HG03469 (cell line): ENCODE results near the gene CST11.

Source experiments
- ATAC-seq: cut with Tn5 transposase; IDR thresholded peaks from one replicate; pipeline ENCODE4 v1.9.1; 2021; ENCODE audit warnings: mild to moderate bottlenecking, moderate library complexity, moderate number of reproducible peaks; ENCODE audit not compliant: unreplicated experiment

CST11 gene

DNA sequence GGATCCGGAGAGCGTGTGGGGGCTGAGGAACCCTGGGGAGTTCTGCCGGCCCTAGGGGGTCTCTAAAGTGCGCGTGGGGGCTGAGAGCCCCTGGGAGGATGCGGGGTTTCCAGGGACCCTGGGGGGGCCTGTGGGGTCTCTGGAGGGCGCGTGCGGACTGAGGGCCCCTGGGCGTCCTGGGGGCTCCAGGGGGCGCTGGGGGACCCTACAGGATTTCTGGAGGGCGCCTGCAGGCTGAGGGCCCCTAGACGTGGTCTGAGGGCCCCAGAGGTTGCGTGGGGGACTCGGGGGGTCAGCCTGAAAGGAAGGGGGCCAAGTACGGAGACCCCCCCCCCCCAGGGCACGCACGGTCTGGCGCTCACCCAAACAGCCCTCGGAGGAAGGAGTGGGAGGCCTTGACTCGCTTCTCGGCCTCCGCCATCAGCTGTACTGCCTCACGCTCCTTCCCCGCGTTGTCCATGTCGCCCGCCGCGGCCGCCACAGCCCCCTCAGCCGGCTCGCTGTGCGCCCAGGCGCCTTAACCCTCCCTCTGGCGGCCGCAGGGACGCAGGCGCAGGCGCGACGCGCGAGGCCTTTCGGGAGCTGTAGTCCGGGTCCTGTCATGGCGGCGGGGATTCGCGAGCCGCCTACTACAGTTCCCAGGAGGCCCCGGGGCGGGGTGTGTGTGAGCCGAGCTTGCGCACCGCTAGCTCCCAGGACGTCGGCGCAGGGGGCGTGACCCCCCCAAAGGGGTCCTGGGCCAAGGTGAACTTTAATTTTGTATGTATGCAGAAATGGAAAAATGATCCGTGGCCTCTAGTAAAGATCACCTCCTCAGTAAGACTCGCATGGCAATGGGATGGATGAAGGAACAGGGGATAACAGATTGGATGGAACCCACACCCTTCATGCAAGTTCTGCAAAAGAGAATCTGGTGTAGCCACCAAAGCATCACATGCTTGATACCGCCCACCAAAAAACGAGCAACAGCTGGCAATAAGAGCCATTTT is 31.4 kb downstream of the CST11 start, which contains the start of gene NAPB:
NAPB (minus strand) TSS at position 546 of the 989 bp plus-strand sequence; CDS start at position 460, 86 bp downstream.
- peak; percentile 97 for ATAC-seq

DNA sequence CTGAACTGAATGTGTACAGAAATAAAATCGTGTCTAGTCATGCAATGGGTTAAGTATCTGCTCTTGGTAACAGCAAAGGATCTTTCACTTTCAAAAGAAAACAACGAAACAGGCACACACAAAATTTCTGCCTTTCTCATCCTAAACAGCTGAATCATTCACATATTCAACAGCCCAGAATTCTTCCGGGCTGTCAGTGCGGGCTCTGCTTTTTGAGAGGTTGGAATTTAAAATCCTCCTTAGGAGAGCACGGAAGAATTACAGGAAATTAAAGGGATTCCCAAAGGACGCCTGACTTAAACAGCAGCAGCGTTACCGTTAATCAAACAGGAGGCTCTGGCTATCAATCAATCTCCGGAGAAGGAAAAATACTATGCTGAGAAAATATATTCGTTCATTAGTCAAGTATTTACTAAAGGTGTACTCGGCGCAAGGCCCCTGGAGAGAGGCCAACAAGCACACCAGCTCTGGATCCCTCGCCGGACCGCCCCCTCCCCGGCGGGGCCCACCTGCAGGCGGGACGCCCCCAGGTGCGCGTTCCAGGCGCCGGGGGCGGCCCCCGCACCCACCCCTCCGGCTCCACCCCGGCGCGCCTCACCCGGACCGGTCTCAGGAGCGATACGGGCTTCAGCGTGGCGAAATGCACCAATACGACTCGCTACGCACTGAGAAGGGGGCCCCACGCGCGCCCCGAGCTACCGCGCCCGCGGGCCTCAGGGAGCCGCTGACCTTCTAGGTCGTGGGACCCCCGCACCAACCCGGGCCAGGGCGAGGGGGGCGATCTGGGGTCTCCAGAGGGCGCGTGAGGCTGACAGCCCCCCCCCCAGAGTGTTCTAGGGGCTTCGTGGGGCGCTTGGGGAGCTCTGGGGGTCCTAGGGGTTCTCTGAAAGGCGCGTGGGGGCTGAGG is 32.4 kb downstream of the CST11 start:
- ATAC-seq, result no peak

- ATAC-seq, result no peak
Observed at GRCh38 chr20:23419657-23419994, 33.0 kb downstream of the CST11 start.

DNA sequence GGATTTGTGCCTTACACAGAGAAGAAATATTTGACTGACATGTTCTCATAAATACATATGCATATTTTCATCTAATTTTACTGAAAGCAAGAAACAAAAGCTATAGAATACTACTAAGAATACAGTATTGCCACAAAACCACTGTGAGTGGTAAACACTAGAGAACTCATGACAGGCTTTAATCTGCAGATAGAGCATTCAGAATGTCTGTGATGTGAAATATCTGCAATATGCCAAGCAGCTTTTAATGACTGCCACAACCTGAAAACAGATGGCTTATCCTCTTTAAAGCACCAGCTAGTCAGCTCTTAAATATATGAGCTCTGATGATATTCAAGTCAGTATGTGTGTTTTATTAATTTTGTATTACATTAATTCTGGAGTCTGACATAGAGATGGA is 34.8 kb downstream of the CST11 start:
- no peak for ATAC-seq

- ATAC-seq, result no peak
Observed at GRCh38 chr20:23415959-23416583, 36.6 kb downstream of the CST11 start.

GRCh38 chr20:23415555-23415954 is 37.1 kb downstream of the CST11 start:
- ATAC-seq, result no peak

DNA sequence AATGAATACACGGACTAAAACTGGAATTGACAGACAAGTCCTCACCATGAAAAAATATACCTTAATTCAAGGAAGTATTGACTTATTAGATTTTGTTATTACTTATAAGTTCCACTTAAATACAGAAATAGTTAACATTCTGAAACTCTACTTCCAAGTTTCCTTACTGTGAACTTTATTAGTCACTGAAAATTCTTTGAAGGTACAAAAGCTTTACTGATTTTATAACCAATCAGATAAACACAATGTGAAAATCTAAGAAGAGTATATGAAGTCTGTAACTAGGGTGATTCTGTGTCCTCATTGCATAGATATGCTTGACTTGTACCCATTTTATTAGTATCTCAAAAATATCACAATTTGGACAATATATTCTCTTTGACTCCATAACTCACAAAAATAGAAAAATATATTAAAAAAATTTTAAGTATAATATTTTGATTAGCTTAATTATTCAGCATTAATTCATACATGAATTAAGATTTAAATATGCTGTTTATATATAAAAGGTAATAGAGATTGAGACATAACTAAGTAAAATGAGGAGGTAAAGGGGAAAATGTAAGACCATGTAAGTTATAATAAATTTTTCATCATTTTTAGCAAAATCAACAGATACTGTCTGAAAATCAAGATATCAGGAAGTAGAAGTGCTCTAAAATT is 38.0 kb downstream of the CST11 start:
- no peak for ATAC-seq

GRCh38 chr20:23413862-23414422 is 38.7 kb downstream of the CST11 start:
- no peak for ATAC-seq

DNA sequence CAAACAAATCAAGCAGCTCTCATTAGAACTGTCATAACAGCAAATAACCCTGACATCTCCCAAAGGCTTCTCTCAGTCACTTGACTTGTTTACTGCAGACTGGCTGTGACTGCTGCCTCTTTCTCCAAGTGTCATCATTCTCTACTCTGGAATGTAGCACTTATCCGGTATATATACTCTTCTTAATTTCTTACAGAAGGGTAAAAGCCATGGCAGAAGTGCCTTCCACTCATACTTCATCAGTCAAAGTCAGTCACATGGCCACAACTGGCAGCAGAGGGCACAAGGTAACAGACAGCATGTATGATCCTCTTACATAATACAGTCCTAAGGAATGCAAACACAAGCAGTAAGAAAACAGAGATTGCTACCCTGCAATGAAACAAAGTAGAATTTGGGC is 40.6 kb downstream of the CST11 start:
- no peak for ATAC-seq

- ATAC-seq, result no peak
Observed at GRCh38 chr20:23410916-23411695, 41.6 kb downstream of the CST11 start.

DNA sequence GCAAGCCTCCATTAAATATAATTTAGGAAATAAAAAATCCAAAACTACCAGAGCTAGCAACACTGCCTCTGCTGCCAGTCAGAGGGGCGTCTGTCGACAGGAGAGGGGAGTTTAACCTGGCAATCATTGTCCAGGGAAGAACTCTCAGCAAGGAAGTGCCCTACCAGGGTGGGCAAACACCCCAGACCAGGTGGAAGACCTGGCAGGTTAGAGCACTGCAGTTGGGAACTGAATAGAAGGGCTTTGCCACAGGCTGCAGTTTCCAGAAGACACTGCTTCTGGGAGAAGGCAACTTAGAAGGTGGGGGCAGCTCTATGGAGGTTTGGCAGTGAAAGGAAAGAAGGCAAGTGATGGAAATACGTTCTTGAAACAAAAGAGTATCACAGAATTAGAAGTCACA is 42.9 kb downstream of the CST11 start:
- ATAC-seq, result no peak

DNA sequence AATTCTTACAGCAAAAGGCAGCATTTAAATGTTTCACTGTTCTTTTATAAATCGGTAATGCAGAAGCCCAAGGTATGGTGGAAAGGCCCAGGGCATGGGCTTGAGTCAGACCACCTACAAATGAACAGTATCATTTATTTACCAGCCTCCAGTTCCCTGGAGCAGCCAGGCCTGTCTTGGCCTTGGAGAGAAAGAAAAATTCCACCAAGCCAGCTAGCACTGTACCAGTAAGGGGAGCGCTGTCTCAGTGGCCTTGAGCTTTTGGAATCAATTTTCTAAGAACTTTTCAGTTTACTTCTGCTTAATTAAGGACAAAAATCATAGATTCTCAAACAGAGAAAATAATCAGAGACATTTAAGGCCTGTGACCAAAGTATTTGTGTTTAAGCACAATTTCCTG is 43.7 kb downstream of the CST11 start:
- ATAC-seq, result no peak

DNA sequence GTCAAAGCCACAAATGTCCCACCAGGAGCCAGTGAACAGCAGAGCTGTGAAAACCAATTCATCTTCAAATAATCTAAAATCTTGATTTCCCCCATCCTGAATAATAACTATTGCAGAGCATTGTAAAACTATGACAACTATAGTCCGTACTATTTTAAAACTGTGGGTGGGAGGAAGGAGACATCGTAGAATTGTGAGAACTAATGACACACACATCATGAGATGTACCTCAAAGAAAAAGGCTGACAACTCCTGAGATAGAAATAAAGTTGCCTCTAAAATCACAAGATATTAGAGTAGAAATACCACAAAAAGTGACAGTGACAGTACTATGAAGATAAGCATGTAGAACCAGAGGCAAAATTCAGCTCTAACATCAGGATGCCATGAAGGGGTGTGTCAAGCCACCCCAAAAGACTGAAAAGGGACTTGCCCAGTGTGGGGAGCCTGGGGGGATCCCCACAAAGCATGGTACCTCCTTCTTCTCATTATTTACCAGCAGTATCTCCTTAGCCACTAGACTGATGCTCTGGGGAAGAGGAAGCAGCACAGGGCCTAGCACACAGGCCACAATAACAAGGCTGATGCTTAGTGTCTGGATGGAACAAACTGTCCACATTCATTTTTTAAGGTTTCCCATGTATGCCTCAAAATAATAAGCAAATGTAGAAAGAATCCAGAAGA is 44.8 kb downstream of the CST11 start:
- ATAC-seq, result peak; percentile 66

- no peak for ATAC-seq
Observed at GRCh38 chr20:23406880-23407279, 45.8 kb downstream of the CST11 start.

- ATAC-seq, result no peak
Observed at GRCh38 chr20:23404196-23404595, 48.5 kb downstream of the CST11 start.

DNA sequence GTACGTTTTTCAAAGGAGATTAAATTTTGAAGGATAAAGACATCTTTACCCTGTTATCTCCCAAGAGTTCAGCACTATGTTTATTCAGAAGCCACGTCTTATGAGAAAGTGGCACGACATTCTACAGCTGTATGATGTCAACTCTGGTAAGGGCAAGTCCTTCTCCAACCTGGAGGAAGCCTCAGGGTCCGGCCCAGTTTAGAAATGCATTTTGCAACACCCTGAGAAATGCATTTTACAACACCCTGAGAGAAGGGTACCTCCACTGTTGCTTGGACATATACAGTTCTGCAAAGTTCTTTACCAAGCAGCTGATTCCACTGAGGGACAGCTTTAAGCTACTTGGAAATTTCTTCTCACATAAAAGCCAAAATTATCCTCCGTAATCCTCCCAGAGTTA is 48.9 kb downstream of the CST11 start:
- ATAC-seq, result no peak

DNA sequence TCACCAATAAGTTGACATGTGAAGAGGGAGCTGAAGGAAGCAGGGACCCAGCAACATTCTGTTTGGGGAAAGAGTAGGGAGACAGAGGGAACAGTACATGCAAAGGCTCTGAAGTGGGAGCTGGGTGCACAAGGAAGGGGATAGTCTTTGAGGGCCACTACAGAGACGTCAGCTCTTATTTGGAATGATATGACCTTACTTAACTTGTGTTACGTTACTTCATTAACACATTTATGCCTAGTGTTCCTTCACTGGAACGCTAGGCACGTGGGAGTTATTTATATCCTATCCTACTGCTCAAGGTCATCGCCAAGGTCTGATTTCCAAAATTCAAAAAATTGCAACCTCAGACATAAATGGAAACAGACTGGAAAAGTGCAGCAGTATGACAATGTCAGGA is 51.6 kb downstream of the CST11 start:
- ATAC-seq, result no peak
